GM11168 (cell line): ENCODE results near the gene ATG7.

Experiments
- in situ Hi-C: fragments of 300-500 bp; cut with MboI; formaldehyde crosslinking; loops from one replicate; pipeline ENCODE4 v1.12.0; 2022; ENCODE audit warnings: low sequenced_read_pairs; ENCODE audit not compliant: unreplicated experiment

Gene ATG7

GRCh38 chr3:11541321-11542303, 269.4 kb downstream of the ATG7 start:
- in situ Hi-C loops: no loop called here

DNA sequence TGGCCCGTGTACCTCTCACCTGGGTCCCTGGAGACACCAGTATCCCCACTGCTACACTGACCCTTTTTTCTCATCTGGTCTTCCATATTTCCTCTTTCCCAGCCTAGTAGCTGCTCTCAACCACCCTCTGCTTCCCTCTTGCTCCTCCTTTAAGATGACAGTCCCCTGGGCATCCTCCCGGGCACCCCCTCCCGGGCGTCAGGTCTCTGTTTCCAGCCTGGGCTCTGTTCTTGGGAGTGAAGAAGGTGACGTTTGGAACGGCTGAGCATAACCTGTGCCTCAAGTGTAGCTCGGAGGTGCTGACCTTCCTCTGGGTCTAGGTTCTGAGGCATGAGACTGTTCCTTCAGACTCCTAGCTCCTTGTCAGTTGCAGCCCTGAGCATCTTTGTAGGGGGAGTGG, 270.4 kb downstream of the ATG7 start:
- in situ Hi-C loops: no loop called here

- in situ Hi-C loops: no loop called here
These were observed 271.1 kb downstream of the ATG7 start for GRCh38 chr3:11543141-11543947.

DNA sequence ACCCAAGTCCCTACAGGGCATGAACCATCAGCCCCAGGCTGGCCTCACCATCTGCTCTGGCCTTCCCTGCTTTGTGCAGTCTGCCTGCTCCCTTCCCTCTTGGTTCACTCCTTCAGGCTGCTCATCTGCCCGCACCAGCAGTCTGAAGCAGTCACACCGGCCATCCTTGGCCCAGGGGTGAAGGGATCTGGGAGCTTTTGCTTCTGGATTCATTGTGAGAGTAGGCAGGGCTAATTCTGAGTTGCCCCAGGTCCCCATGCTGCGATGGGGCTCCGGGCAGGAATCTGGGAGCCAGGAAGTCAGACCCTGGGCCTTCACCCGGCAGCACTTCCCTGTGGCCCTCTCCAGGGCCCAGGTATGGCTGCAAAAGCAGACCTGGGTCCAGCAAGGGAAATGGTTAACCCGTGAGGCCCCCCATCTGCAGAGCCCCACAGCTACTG, 271.8 kb downstream of the ATG7 start:
- in situ Hi-C loops: no loop called here

GRCh38 chr3:11544412-11545181, 272.4 kb downstream of the ATG7 start:
- in situ Hi-C loops: no loop called here

DNA sequence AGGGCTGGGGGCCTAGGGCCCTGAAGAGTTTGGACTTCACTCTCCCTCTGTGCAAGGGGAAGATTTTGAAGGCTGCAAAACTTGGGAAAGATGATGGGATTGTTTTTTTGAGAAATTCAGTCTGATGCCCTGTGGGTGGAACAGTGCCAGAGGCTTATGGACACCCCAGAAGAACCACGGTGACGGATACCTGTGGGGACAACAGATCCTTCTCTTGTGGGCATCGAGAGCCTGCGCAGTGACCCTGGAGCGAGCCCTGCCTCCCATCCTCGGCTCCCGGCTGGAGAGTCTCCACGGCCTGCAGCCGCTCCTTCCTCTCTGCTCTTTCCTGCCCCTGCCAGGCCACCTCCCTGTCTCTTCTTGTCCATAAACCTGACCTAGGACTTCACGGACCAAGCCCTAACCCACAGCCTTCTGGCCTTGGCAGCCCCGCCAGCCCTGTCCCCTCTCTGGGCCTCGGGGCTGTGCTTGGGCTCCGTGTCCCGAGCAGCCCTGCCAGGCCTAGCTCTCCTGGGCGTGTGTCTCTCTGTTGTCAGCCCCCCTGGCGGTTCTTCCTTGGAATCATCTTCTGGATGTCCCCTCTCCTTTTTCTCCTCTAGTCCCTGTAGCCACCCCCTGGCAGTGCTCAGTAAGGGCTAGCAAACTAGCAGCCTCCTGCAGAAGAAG, 273.1 kb downstream of the ATG7 start:
- in situ Hi-C loops: no loop called here

DNA sequence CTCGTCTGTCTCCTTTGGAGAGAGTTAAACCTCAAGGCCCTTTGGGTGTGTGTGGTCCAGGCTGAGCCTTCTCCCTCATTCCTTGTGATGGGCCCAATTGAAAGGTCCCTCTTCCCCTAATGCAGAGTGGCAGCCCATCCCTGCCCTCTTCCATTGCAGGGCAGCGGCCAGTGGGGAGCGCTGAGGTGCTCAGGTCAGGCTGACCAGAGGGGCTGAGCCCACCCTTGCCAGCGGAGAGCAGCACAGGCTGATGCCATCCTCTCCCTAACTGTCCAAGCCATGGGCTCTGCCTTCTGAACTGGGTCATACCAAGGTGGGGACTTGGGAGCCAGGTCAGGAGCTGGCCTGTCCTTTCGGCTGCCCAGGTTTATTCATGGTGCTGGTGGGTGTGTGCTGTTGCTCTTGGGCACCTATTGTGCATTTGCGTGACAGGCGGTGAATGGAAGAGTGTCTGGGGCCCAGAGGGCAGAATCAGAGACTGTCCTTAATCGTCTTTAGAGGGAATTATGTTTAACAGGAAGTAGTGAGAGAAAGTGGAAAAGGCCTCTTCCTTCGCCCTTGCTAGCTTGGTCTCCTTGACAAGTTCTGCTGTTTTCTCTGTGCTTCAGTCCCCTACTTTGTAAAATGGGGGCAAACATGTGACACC, 274.6 kb downstream of the ATG7 start:
- in situ Hi-C loops: no loop called here

- in situ Hi-C loops: no loop called here
These were observed 275.3 kb downstream of the ATG7 start for GRCh38 chr3:11547498-11547897.

DNA sequence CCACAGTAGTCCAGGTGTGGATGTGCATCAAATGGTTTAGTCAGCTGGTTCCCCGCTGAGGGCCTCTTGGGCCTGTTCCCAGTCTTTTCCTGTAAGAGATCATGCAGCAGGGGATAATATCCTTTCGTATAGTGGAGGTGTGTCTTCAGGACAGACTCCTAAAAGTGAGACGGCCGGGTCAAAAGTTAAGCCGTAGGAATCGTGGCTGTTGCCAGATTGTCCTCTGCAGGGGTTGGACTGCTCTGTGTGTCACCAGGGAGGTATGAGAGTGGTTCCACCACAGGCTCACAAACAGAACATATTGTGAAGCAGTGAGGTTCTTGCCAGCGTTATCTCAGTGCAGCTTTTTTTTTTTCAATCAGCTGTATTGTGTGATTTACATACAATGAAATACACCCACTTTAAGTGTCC, 276.5 kb downstream of the ATG7 start:
- in situ Hi-C loops: no loop called here

DNA sequence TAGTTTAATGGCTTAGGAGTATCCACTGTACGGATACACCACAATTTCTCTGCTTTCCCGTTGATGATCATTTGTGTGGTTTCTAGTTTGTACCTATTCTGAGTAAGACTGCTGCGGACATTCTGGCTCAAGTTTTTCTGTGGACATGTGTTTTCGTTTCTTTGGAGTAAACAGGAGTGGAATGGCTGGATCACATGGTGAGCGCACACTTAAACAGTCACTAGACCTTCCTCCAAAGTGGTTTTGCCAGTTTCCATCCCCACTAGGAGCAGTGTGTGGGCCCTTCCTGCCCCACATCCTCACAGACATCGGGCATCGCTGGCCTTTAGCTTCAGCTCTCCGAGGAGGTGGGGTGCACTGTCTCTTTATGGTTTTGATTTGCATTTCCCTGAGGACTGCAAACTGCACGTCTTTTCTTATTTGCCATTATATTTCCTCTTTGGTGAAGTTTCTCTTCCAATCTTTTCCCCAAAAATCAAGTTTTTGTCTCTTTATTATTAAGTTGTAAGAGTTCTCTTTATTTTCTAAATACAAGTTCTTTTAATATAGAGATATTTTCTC, 277.5 kb downstream of the ATG7 start:
- in situ Hi-C loops: no loop called here

DNA sequence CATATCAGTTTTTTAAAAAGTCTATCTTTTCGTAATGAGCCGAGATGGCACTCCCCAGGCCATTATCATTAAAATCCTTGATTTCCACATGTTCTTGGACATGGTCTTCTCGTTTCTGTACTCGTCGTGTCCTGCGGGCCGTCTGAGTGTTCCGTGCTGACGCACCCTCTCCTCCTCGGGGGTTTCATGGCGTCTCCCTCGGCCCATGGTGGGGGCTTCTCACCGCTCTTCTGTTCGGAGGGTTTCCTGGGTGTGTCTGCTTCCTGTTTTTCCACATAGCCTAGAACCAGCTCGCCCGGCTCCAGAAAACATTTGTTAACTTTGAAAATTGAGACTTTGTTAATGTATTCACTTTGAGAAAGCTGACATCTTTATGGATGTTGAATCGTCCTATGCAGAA, 278.8 kb downstream of the ATG7 start:
- in situ Hi-C loops: no loop called here

- in situ Hi-C loops: no loop called here
These were observed 280.4 kb downstream of the ATG7 start for GRCh38 chr3:11552289-11553264.

- in situ Hi-C loops: no loop called here
These were observed 281.4 kb downstream of the ATG7 start for GRCh38 chr3:11553436-11554235.

GRCh38 chr3:11554236-11554610, 282.0 kb downstream of the ATG7 start:
- in situ Hi-C loops: no loop called here

- in situ Hi-C loops: no loop called here
These were observed 282.5 kb downstream of the ATG7 start for GRCh38 chr3:11554666-11555065.

DNA sequence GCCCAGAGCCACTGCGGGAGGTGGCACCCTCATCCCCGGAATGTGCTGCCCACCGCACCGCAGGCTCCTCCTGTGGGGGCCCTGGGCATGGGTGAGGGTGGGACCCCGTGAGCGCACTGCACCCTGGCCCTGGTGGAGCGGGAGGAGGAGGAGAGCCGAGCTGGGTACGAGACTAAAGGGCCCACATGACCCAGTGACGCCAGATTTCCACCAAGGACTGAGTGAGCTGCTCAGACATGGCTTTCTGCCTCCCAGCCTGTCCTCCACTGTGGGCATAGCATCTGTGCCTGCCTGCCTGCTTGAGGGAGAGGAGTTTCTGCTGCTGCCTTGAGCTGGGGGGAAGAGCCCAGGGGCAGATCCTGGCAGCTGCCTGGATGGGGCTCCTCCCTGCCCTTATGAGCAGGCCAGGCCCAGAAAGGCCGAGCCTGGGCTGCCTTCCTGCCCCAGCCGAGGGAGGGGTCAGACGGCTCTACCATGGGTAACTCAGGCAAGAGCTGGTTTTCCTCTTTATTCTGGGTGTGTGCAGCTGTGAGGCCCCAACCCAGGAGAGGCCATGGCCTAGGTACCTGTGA, 283.1 kb downstream of the ATG7 start:
- in situ Hi-C loops: no loop called here
